HL-60 (cell line): ENCODE measurements around the gene MRPL17.

ENCODE experiments used
- DNase-seq, 2 experiments: peaks; one replicate each; pipeline ENCODE4 v3.0.0-alpha.2; 2010 to 2020; ENCODE audit warnings: low read depth in 1 of 2, low spot score in 1 of 2
- H3K27ac ChIP-seq: fragments of 250-450 bp; sonication (Bioruptor Pico); replicated peaks from 2 replicates; pipeline ENCODE4 v1.5.1; 2020; ENCODE audit warnings: mild to moderate bottlenecking, moderate library complexity
- H3K27me3 ChIP-seq: fragments of 250-450 bp; sonication (Bioruptor Pico); 2 replicates; pipeline ENCODE4 v1.5.1; 2021; ENCODE audit warnings: mild to moderate bottlenecking, moderate library complexity; ENCODE audit not compliant: insufficient read depth, poor library complexity, severe bottlenecking
- H3K4me3 ChIP-seq: replicated peaks from 2 replicates; pipeline ENCODE4 v1.5.1; 2011; ENCODE audit warnings: mild to moderate bottlenecking, control low read depth, low read length; ENCODE audit not compliant: insufficient read depth
- CTCF ChIP-seq: IDR thresholded peaks from one replicate; pipeline ENCODE4 v1.5.1; 2011; ENCODE audit warnings: low read length, control low read depth, inconsistent platforms; ENCODE audit not compliant: insufficient read depth
- GABPA ChIP-seq: IDR thresholded peaks from 2 replicates; pipeline ENCODE4 v1.6.1; 2012; ENCODE audit warnings: low read depth
- POLR2AphosphoS5 ChIP-seq: IDR thresholded peaks from 2 replicates; pipeline ENCODE4 v1.6.1; 2012; ENCODE audit warnings: low read depth
- REST ChIP-seq: IDR thresholded peaks from 2 replicates; pipeline ENCODE4 v1.6.1; 2012; ENCODE audit warnings: low read depth; ENCODE audit not compliant: insufficient replicate concordance
- SPI1 ChIP-seq: IDR thresholded peaks from 2 replicates; pipeline ENCODE4 v1.6.1; 2012; ENCODE audit warnings: low read depth, mild to moderate bottlenecking, borderline replicate concordance

The MRPL17 gene

GRCh38 chr11:6634534-6634933 is 48.6 kb downstream of the MRPL17 start:
- TF ChIP-seq CTCF (no peak), REST (peak; percentile 63)
- Histone ChIP-seq H3K27me3 (no peaks in the 10 kb centered on the region), H3K27ac (peak overlapping the region; percentile 93), H3K4me3 (no peak overlapping the region)
- no peak for DNase-seq

- no peak for DNase-seq
- Histone ChIP-seq H3K4me3 (no peak overlapping the region), H3K27me3 (no peaks in the 10 kb centered on the region), H3K27ac (peak overlapping the region; percentile 93; the same call in 1 of the 2 replicates)
- no peak for TF ChIP-seq SPI1
- no peak for TF ChIP-seq CTCF
Observed at GRCh38 chr11:6633422-6634408, 49.4 kb downstream of the MRPL17 start.

- Histone ChIP-seq H3K27ac (no peak overlapping the region), H3K27me3 (no peaks in the 10 kb centered on the region), H3K4me3 (no peak overlapping the region)
- no peak for DNase-seq
- TF ChIP-seq POLR2AphosphoS5 = no peak
- TF ChIP-seq GABPA = no peak
- no peak for TF ChIP-seq CTCF
- no peak for TF ChIP-seq REST
- TF ChIP-seq SPI1 = no peak
Observed at GRCh38 chr11:6632116-6633073, 50.7 kb downstream of the MRPL17 start.
